Heart left ventricle (tissue), 13 donors: ENCODE measurements around the gene MSI2.

Experiments used
- POLR2A ChIP-seq, 2 donors: fragments of 450-650 bp; IDR thresholded peaks; one replicate each; pipeline ENCODE4 v1.6.1; 2017; ENCODE audit warnings: antibody characterized with exemption in 2 of 2, mild to moderate bottlenecking in 2 of 2, moderate library complexity in 2 of 2
- TF ChIP-seq, protein P1 (sequence below), 12 donors: fragments of 200-600 bp; sonication (generic) in 4 of 12; IDR thresholded peaks; one replicate each; pipeline versions ENCODE4 v1.5.0 to v1.8.0; 2018 to 2022; ENCODE audit warnings: antibody characterized with exemption in 12 of 12, mild to moderate bottlenecking in 5 of 12
- donor health status: ischemic (EF 13 %, LVEDD 7.1; RV severe dilation, severe dysfunction).
- donor health status: DM: no; HTN: yes; CAD: no.
- donor health status: DM: no; HTN: no; CAD: no.
- donor health status: ischemic (EF 25% LVEDD 6.9; RV normal size, moderate dysfunction).
- donor health status: ischemic (EF 25% LVEDD 5.7; RV mildly dilated, moderate dysfunction).
- donor health status: ischemic (EF 35%, LVEDD 5.7; RV mildly dilated, moderate dysfunction).
- donor health status: nonischemic (EF 11% LVEDD 7.7; RV severe dilation, severe dysfunction).
- donor health status: DM: yes; HTN: yes; CAD: no.
- donor health status: PGD.
- donor health status: ischemic (EF 29% LVEDD 5.4; RV normal size, mild dysfunction).
- donor health status: nonischemic (EF 23%, LVEDD 6.1; RV moderate dilation, normal function).

DNA sequence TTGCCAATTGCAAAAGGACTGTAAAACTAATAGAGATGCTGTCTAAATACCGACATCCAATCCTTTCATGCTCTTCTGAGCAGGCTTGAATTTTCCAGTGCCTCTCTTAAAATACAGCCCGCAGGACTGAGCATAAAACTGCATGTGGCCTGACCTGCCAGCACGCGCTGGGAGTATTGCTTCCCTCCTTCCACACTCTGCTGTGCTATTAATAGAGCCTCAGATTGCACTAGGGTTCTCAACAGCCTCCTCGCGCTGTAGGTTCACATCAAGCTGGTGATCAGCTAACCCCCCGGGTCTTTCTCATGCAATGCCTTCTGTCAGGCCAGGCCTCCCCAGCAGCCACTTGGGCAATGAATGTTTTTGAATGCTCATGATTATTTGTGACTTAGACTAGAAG, 14.2 kb upstream of the MSI2 start:
- TF ChIP-seq, protein P1, sequence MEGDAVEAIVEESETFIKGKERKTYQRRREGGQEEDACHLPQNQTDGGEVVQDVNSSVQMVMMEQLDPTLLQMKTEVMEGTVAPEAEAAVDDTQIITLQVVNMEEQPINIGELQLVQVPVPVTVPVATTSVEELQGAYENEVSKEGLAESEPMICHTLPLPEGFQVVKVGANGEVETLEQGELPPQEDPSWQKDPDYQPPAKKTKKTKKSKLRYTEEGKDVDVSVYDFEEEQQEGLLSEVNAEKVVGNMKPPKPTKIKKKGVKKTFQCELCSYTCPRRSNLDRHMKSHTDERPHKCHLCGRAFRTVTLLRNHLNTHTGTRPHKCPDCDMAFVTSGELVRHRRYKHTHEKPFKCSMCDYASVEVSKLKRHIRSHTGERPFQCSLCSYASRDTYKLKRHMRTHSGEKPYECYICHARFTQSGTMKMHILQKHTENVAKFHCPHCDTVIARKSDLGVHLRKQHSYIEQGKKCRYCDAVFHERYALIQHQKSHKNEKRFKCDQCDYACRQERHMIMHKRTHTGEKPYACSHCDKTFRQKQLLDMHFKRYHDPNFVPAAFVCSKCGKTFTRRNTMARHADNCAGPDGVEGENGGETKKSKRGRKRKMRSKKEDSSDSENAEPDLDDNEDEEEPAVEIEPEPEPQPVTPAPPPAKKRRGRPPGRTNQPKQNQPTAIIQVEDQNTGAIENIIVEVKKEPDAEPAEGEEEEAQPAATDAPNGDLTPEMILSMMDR (IDR thresholded peaks at IDR 0.05): no peak
- TF ChIP-seq POLR2A (IDR thresholded peaks at IDR 0.05): no peak
